GM21576 (cell line): ENCODE results near the gene FXYD1.

Experiments
- ATAC-seq: cut with Tn5 transposase; IDR thresholded peaks from one replicate; pipeline ENCODE4 v1.9.1; 2021; ENCODE audit warnings: mild to moderate bottlenecking, moderate library complexity; ENCODE audit not compliant: unreplicated experiment

The FXYD1 gene

DNA sequence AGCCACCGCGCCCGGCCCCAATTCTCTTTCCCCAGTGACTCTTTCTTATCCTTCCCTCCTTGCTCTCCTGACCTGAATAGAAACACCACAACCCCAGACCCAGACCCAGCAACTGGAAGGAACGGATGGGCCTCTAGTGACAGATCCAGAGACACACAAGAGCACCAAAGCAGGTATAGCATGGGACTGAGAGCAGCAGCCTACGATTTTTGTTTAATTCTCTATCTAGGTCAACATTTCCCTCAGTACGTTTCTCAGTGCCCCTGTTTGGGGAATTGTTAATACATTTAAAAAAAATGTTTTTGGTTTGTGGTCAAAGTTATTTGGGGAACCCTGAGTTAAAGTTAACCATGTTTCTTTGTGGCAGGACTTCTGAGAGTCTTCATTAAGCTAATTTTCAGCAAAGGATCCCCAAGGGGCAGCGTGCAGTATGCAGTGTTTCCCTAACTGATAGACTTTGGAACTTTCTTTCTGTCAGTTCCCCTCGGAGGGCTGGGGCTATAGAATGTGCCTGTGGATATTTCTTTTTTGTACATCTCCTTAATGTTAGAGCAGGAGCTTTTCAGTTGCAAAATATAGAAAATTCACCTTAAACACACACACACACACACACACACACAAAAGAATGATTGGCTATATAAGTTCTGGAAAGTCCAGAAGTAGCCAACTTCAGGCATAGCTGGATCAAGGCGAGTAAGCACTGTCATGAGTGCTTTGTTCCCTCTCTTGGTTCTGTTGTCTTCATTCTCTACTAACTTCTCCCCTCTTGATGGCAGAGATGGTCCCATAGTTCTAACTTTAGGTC, 22.2 kb downstream of the FXYD1 start:
- no peak for ATAC-seq

DNA sequence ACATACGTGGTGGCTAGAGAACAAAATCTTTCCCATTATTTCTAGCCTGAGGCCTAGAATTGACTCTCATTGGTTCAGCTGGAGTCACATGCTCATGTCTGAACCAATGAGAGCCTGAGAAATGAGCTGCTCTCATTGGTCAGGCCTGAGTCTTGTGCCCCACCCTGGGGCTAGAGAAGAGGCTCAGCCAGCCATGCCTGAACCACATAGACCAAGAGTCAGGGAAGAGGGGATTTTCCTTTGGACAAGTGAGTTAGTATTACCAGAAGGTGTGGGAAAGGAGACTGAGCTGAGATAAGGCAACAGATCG, 22.8 kb downstream of the FXYD1 start:
- no peak for ATAC-seq

DNA sequence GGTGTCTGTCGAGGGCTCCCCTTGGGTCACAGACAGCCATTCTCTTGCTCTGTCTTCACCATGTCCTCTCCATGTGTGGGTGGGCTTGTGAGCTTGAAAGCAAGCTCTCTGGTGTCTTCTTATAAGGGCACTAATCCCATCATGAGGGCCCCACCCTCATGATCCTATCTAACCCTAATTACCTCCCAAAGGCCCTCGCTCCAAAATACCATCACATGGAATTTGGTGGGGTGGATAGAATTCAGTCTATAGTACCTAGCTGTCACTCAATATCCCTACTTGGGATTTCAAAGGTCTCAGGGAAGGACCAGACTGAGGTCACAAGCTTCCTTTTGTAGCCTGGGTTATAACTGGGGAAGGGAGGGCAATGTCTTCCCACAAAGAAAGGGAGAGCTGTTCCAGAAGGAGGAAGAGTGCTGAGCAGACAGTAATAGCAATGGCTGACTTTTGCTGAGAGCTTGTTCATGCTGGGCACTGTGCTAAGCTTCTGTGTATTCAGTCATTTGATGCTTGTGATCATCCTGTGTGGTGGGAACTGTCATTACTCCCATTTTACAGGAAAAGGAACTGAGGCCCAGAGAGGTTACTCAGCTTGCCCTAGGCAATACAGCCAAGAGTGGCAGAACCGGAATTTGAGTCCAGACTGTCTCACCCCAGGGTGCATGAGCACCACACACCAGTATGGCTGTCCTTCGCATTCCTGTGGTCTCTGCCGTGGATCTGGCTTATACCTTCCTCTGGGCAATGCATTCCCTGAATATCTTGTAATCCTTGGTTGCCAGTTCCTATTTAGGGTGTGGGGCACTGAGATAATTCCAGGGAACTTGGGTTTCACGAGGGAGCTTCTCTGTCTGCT, 24.1 kb downstream of the FXYD1 start:
- ATAC-seq, result no peak

DNA sequence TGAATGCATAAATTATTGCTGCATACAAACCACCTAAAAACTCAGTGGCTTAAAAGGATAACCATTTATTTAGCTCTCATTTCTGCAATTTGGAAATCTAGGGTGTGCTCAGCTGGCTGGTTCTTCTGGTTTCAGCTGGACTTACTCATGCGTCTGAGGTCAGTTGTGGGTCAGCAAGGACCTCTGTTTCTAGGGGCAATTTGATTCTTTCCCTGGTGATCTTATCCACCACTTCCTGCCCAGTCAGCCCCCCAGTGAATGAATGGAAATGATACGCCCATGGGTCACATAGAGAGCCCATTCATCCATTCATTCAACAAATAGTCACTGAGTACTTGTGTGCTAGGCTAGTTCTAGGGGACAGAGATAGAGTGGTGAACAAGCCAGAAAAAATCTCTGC, 25.8 kb downstream of the FXYD1 start:
- no peak for ATAC-seq

DNA sequence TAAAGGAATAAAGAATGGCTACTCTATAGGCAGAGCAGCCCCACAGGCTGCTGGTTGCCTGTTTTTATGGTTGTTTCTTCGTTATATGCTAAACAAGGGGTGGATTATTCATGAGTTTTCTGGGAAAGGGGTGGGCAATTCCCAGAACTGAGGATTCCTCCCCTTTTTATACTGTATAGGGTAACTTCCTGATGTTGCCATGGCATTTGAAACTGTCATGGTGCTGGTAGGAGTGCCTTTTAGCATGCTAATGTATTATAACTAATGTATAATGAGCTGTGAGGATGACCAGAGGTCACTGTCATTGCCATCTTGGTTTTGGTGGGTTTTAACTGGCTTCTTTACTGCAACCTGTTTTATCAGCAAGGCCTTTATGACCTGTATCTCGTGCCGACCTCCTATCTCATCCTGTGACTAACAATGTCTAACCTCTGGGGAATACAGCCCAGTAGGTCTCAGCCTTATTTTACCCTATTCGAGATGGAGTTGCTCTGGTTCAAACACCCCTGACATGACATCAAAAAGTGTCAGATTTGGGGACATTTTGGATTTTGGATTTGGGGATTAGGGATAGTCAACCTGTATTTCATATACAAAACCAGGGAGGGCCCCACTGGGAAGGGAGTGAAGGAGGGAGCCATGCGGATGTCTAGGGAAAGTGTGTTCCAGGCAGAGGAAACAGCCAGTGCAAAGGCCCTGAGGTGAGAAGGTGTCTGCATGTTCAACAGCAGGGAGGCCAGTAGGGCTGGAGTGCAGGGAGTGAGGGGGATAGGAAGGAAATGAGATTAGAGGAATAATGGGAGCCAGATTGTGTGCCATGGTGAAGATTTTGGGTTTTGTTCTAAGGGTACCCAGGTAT, 26.8 kb downstream of the FXYD1 start:
- no peak for ATAC-seq

DNA sequence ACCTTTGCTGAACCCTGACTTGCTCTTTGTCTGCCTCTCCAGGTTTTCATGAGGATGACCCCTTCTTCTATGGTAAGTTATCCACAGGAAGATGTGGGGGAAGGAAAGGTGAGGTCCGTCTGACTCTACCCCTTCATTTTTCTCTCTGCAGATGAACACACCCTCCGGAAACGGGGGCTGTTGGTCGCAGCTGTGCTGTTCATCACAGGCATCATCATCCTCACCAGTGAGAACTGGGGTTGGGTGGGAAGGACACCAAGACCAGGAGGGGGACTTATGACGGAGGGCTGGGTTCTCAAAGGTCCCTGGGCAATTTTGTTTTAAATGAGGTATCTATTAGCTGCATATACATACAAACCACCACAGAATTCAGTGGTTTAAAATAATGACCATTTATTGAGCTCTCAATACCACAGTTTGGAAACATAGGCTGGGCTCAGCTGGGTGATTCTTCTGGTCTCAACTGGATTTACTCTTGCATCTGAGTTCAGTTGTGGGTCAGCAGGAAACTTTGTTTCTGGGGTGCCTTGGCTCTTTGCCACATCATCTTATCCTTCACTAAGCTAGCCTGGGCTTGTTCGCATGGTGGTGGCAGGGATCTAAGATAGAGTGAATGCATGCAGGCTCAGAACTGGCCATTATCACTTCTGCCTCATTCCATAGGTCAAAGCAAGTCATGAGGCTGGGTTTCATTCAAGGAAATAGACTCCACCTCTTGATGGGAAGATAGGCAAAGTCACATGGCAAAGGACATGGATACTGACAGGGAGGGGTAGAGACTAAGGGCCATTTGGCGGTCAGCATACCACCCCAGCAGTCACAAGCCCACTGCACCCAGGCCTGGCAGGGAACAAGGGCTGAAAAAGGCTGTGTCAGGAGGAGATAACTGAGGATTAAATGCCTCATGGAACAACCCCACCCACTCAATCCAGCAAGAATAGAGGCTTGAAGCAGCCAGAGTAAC, 27.8 kb downstream of the FXYD1 start:
- no peak for ATAC-seq

DNA sequence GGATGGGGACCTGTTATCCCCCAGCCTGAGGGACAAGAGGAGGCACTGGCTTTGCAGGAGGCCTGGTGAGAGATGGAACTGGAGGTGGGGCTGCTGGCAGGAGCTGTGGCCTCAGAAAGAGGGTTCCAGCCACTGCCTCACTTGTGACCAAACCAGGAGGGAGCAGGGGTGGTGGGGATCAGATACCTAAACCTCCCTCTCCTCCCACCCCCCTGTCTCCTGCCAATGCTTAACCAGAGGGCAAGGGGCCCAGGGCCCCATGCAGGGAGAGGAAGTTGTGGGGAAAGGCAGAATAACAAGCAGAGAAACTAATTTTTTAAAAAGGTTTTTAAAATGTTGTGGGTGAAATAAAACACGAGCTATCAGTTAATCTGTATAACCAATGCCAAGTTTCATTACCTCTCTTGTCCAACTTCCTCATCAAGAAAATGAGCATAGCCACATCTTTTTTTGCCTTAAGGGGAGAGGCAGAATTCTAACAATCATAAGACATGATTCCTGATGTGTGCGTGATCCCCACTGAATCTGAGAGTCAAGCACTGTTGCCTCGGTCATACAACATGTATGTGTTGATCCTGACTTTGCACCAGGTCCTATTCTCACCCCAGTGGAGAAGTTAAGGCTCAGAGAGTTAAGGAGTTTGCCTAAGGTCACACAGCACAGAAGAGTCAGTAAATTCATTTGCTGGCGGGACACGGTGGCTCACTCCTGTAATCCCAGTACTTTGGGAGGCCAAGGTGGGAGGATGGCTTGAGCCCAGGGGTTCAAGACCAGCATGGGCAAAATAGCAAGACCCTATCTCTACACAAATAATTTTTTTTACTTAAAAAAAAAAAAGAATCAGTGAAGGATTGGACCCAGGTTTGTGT, 28.9 kb downstream of the FXYD1 start:
- ATAC-seq, result no peak

DNA sequence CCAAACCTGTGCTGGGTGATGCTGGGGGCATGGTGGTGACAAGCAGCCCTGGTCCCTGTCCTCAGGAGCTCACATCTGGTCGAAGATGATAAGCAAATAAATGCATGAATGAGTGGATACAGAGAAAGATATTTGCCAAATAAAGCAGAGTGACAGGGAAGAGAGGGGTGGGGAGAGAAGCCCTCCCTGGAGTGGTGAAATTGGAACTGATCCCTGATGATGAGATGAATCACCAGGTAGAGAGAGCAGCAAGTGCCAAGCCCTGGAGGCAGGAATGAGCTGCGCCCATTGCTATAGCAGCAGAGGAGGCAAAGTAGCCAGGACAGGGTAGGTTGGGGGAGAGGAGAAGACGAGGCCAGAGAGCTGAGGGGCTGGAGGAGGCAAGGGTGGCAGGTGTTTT, 29.6 kb downstream of the FXYD1 start:
- no peak for ATAC-seq

DNA sequence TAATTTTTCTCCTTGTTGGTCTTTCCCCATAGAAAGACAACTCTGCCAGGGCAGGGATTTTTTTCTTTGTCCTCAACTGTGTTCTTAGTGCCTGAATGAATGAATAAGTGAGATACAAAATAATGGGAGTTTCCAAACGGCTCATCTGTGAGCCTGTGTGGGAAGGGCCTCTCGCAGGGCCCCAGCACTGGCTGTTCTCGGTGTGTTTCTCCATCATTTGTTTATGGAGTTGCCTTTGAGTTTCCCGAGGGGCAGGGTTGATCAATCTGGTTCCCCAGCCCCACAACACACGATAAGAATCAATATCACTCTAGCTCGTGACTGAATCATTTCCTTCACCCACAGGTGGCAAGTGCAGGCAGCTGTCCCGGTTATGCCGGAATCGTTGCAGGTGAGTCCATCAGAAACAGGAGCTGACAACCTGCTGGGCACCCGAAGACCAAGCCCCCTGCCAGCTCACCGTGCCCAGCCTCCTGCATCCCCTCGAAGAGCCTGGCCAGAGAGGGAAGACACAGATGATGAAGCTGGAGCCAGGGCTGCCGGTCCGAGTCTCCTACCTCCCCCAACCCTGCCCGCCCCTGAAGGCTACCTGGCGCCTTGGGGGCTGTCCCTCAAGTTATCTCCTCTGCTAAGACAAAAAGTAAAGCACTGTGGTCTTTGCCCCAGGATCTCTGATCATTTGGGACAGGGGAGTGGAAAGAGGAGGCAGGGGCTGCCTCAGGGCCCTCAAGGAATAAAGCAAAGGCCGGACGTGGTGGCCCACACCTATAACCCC, 30.8 kb downstream of the FXYD1 start:
- ATAC-seq, result no peak

DNA sequence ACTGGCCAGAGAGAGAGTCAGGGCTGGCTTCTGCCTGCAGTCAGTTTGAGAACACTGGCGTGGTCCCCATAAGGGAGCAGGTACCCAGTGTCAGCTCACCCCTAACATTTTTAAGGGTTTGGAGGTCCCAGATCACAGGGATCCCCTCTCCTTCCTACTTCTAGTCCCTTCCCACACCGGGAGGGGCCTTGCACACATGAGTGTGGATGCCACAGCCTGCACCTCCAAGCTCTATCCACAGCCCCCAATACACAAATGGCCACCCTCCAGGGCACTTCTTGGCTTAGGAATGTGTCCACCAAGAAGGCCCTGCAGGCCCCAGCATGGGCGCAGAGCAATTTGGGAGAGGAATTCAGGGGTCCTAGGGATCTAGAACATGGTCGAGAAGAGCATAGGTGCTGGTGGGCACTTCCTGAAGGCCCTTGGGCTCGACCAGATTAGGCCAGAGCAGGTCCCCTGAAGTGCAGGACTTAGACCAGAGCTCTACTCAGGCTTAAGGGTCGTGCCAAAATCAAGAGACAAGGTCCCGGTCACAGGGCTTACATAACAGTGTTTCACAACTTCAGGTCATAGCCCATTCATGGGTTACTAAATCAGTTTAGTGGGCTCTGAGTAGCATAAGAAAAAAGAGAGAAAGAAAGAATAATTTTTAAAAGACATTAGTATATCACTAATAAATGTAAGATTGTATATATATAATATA, 31.9 kb downstream of the FXYD1 start:
- no peak for ATAC-seq

DNA sequence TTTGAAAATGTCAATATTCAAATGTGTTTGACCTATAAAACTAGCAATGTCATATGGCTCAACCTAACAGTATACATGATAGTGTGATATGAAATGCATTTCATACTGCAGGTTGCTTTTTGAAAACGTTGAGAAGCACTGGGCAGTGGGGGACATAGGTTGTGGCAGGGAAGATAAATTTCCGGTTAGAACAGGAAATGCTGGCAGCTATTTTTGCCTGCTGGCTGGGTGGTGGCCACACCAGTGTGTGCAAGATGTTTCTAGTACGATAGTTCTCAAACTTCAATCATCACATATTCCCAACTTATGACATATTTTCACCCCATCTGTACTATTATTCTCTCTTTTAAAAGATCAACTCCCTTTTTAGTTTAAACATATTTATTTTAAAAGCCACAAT, 33.1 kb downstream of the FXYD1 start:
- ATAC-seq, result no peak

DNA sequence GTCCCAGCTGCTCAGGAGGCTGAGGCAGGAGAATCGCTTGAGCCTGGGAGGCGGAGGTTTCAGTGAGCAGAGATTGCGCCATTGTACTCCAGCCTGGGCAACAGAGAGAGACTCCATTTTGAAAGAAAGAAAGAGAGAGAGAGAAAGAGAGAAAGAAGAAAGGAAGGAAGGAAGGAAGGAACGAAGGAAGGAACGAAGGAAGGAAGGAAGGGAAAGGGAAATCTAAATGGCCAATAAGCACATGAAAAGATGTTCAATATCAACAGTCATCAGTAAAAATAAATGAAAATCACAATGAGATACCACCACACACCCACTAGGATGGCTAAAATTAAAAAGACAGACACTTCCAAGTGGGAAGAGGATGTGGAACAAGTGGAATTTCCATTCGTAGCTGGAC, 35.6 kb downstream of the FXYD1 start:
- ATAC-seq, result no peak

DNA sequence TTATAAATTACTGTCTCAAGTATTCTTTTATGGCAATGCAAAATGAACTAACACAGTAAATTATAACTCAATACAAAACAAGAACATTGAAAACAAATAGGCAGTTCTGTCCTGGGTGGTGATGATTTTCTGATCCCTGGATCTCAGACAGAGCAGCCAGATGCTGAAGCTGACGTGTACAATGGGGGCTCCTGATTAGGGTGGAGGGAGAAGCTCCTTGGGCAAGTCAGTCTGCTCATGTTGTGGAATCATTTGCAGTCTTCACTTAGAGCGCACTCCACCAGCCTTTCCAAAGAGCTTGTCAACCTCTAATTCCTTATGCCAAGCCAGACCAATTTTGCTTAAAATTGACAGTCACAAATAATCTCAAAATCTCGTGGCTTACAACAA, 37.6 kb downstream of the FXYD1 start:
- ATAC-seq, result no peak

DNA sequence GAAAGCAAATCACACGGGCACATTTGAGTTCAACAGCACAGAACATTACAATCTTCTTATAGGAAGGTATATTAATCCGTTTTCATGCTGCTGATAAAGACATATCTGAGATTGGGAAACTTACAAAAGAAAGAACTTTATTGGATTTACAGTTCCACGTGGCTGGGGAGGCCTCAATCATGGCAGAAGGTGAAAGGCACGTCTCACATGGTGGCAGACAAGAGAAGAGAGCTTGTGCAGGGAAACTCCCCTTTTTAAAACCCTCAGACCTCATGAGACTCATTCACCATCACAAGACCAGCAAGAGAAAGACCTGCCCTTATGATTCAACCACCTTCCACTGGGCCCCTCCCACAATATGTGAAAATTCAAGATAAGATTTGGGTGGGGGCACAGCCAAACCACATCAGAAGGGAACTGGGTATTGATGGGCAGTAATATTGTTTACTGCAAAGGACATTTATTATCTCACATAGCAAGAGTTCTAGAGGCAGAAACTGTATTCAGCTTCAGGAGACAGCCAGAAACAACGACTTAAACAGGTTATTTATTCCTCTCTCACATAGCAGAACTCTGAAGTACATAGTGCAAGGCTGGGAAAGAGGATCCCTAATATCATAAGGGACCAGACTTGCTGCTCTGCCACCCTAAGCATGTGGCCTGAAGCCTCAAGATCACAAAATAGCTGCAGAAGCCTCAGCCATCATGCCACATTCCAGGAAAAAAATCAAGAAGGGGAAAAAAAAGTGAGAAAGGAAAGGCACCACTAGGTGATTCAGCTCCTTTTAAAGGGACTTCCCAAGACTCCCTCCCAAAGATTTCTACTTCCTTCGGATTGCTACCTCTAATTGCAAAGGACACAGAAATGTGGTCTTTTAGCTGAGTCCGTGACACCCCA, 39.0 kb downstream of the FXYD1 start:
- no peak for ATAC-seq

DNA sequence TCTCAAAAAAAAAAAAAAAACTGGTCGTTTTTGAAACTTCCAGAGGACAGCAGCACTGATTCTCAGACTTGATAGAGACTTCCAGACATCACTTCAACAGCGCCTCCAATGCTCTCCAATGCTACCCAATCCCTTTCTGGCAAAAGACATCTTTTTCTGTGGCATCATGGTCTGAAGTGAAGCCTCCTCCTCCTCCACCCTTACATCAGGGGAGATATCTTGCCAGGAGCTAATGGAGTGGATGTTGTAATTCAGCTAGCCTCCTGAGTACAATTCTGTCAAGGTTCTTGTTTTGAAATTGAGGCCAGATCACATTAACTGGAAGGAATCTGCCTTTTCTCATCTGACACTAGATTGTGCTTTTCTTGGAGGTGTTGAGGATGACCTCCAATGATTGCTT, 40.1 kb downstream of the FXYD1 start:
- no peak for ATAC-seq

DNA sequence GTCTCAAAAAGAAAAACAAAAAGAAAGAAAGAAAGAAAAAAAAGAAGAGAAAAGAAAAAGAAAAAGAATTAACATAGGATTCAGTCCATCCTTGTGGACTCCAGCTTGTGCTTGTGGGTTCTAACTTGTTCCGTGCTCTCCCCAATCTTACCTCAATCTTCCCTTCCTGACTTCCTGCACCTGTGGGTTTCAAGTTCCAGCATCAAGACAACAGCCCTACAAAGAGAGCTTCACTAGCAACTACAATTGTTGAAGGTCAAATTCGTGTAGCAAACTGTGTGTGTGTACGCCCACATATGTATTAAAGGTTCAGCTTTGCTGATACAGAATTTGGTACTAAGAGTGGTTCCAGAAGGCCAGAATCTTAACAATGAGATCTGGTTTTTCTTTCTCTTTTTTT, 41.2 kb downstream of the FXYD1 start:
- ATAC-seq, result no peak

DNA sequence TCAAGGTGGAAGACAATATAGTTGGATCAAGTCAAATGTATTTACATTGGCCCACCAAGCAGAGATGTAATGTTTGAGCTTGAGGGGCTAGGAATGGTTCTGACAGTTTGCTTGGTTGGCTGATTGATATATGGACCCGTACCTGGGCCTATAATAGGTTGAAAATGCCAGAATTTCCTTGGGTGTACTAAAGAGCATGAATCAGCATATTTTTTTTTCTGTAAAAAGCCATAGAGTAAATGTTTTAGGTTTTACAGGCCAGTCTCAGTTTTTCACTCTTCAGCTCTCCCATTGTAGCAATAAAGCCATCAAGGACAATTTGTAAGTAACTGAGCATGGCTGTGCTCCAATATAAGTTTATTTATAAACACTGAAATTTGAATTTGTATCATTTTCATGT, 42.8 kb downstream of the FXYD1 start:
- ATAC-seq, result no peak
